H1 (cell line): ENCODE data around the gene MRGPRX2. TPM values are rescaled to one million over a fixed set of nuclear protein-coding genes. Genes with fewer than 3 reads are reported as not detected.

ENCODE experiments used
- CTCF ChIA-PET: fragments of 300-600 bp; sonication (Branson Sonifier 250); formaldehyde crosslinking; loops from one replicate; lab custom pipeline; 2021; ENCODE audit not compliant: partially characterized antibody; lab: Charles Lee
- POLR2A ChIA-PET: fragments of 300-600 bp; sonication (Branson Sonifier 250); formaldehyde crosslinking; loops from one replicate; lab custom pipeline; 2021; ENCODE audit warnings: inconsistent platforms; ENCODE audit not compliant: partially characterized antibody; lab: Charles Lee
- DNase-seq, 2 experiments: peaks; one replicate each; pipeline versions ENCODE4 v3.0.0 to v3.0.0-alpha.2; 2010 to 2022; ENCODE audit warnings: low spot score in 2 of 2, low read depth in 1 of 2, mixed read lengths in 1 of 2
- FAIRE-seq: peaks from 2 replicates; lab custom pipeline; 2011; peaks lifted over from hg19 to GRCh38; lab: Jason Lieb, UNC
- H2AFZ ChIP-seq: 2 replicates; pipeline ENCODE4 v1.8.1; 2012; ENCODE audit warnings: low read length, inconsistent platforms
- H2AK5ac ChIP-seq: 2 replicates; pipeline ENCODE4 v1.6.1; 2013; ENCODE audit warnings: low read depth, low read length
- H2BK120ac ChIP-seq: replicated peaks from 2 replicates; pipeline ENCODE3; 2013; ENCODE audit warnings: low read depth, low read length, inconsistent platforms
- H2BK12ac ChIP-seq: 2 replicates; pipeline ENCODE4 v1.6.1; 2013; ENCODE audit warnings: low read depth, low read length
- H2BK15ac ChIP-seq: 2 replicates; pipeline ENCODE4 v1.6.1; 2013; ENCODE audit warnings: low read length
- H2BK20ac ChIP-seq: 2 replicates; pipeline ENCODE4 v1.6.1; 2013; ENCODE audit warnings: low read length
- H2BK5ac ChIP-seq: 2 replicates; pipeline ENCODE4 v1.6.1; 2013; ENCODE audit warnings: low read depth, low read length
- H3K14ac ChIP-seq: 2 replicates; pipeline ENCODE4 v1.6.1; 2013; ENCODE audit warnings: inconsistent platforms; ENCODE audit not compliant: insufficient read length
- H3K18ac ChIP-seq: 2 replicates; pipeline ENCODE4 v1.6.1; 2013; ENCODE audit warnings: low read length; ENCODE audit errors: extremely low read depth
- H3K23ac ChIP-seq: 2 replicates; pipeline ENCODE4 v1.6.1; 2013; ENCODE audit warnings: inconsistent platforms; ENCODE audit not compliant: insufficient read length
- H3K23me2 ChIP-seq: 2 replicates; pipeline ENCODE4 v1.6.1; 2013; ENCODE audit warnings: low read depth, low read length
- H3K27ac ChIP-seq: 2 replicates; pipeline ENCODE4 v1.6.1; 2011; ENCODE audit warnings: low read depth, low read length, inconsistent platforms
- H3K27me3 ChIP-seq, 4 experiments: replicated peaks in 1 of 4; 1 replicate in 1 of 4; 2 replicates in 3 of 4; pipeline versions ENCODE4 v1.6.1 to v1.8.1; 2011 to 2013; ENCODE audit warnings: low read length in 3 of 4, mild to moderate bottlenecking in 3 of 4, inconsistent platforms in 2 of 4, mixed read lengths in 2 of 4, moderate library complexity in 1 of 4; ENCODE audit not compliant: control insufficient read depth in 3 of 4, insufficient read depth in 3 of 4; ENCODE audit errors: extremely low read depth in 1 of 4
- H3K36me3 ChIP-seq, 4 experiments: 2 replicates each; pipeline versions ENCODE4 v1.6.1 to v1.8.1; 2011 to 2013; ENCODE audit warnings: mild to moderate bottlenecking in 4 of 4, low read length in 3 of 4, moderate library complexity in 2 of 4, control low read depth in 1 of 4, inconsistent platforms in 1 of 4; ENCODE audit not compliant: insufficient read depth in 4 of 4, control insufficient read depth in 2 of 4
- H3K4ac ChIP-seq: replicated peaks from 2 replicates; pipeline ENCODE3; 2013; ENCODE audit warnings: low read length, low read depth, mixed read lengths, inconsistent platforms; ENCODE audit not compliant: insufficient read length
- H3K4me1 ChIP-seq, 4 experiments: replicated peaks in 1 of 4; 1 replicate in 1 of 4; 2 replicates in 3 of 4; pipeline versions ENCODE4 v1.6.1 to v1.8.1; 2011 to 2013; ENCODE audit warnings: low read length in 3 of 4, inconsistent platforms in 2 of 4, mixed read lengths in 1 of 4; ENCODE audit not compliant: insufficient read depth in 4 of 4, control insufficient read depth in 3 of 4
- H3K4me2 ChIP-seq, 2 experiments: 2 replicates each; pipeline versions ENCODE4 v1.6.1 to v1.8.1; 2011 to 2013; ENCODE audit warnings: low read depth in 2 of 2, low read length in 2 of 2, control low read depth in 1 of 2, inconsistent platforms in 1 of 2, mild to moderate bottlenecking in 1 of 2; ENCODE audit not compliant: insufficient read depth in 1 of 2
- H3K4me3 ChIP-seq, 4 experiments: fragments of 200-600, 300-600 bp in 1 of 4; sonication (generic), shearing (Covaris generic), sonication (Bioruptor Twin) in 1 of 4; 2 replicates each; pipeline versions ENCODE4 v1.5.1 to v1.8.1; 2011 to 2016; ENCODE audit warnings: low read length in 4 of 4, low read depth in 3 of 4, control low read depth in 2 of 4, inconsistent platforms in 2 of 4, mild to moderate bottlenecking in 2 of 4, mixed read lengths in 1 of 4, moderate library complexity in 1 of 4; ENCODE audit not compliant: insufficient read depth in 2 of 4; ENCODE audit errors: extremely low read depth in 1 of 4
- H3K56ac ChIP-seq: replicated peaks from 2 replicates; pipeline ENCODE3; 2013; ENCODE audit warnings: low read depth, mild to moderate bottlenecking, mixed read lengths, low read length, inconsistent platforms; ENCODE audit not compliant: insufficient read length
- H3K79me1 ChIP-seq: 2 replicates; pipeline ENCODE4 v1.6.1; 2013; ENCODE audit warnings: low read depth, low read length, control low read depth
- H3K79me2 ChIP-seq, 2 experiments: 2 replicates each; pipeline versions ENCODE4 v1.6.1 to v1.8.1; 2012 to 2013; ENCODE audit warnings: low read length in 2 of 2, mild to moderate bottlenecking in 2 of 2, inconsistent platforms in 1 of 2; ENCODE audit not compliant: insufficient read depth in 2 of 2, control insufficient read depth in 1 of 2
- H3K9ac ChIP-seq, 4 experiments: replicated peaks in 1 of 4; 1 replicate in 1 of 4; 2 replicates in 3 of 4; pipeline versions ENCODE4 v1.6.1 to v1.8.1; 2011 to 2013; ENCODE audit warnings: low read depth in 3 of 4, low read length in 3 of 4, control low read depth in 2 of 4, mild to moderate bottlenecking in 2 of 4, moderate library complexity in 2 of 4, inconsistent platforms in 1 of 4; ENCODE audit errors: extremely low read depth in 1 of 4
- H3K9me3 ChIP-seq, 2 experiments: 2 replicates each; pipeline versions ENCODE4 v1.6.1 to v1.8.1; 2012 to 2013; ENCODE audit warnings: mild to moderate bottlenecking in 2 of 2, moderate library complexity in 2 of 2, control low read depth in 1 of 2, inconsistent platforms in 1 of 2, low read depth in 1 of 2, low read length in 1 of 2, mixed read lengths in 1 of 2; ENCODE audit not compliant: insufficient read depth in 2 of 2
- H4K20me1 ChIP-seq, 2 experiments: replicated peaks in 1 of 2; 2 replicates each; pipeline versions ENCODE3 to v1.8.1; 2011 to 2013; ENCODE audit warnings: inconsistent platforms in 2 of 2, low read length in 2 of 2, mild to moderate bottlenecking in 1 of 2; ENCODE audit not compliant: insufficient read depth in 2 of 2, control insufficient read depth in 1 of 2
- H4K5ac ChIP-seq: 2 replicates; pipeline ENCODE4 v1.6.1; 2013; ENCODE audit warnings: low read length, low read depth, mixed read lengths, inconsistent platforms; ENCODE audit not compliant: insufficient read length
- H4K8ac ChIP-seq: 2 replicates; pipeline ENCODE4 v1.8.0; 2013; ENCODE audit warnings: mild to moderate bottlenecking, moderate library complexity, low read length, inconsistent platforms; ENCODE audit not compliant: insufficient read depth; ENCODE audit errors: extremely low read depth
- H4K91ac ChIP-seq: replicated peaks from 2 replicates; pipeline ENCODE3; 2013; ENCODE audit warnings: low read length, mixed read lengths, inconsistent platforms; ENCODE audit not compliant: insufficient read length
- BCL11A ChIP-seq, 2 experiments: IDR thresholded peaks; one replicate each; pipeline ENCODE4 v1.6.1; 2011; ENCODE audit warnings: low read depth in 2 of 2, low read length in 2 of 2, mild to moderate bottlenecking in 2 of 2
- CBX5 ChIP-seq: fragments of 300-800, 300-1000 bp; sonication (generic); IDR thresholded peaks from 2 replicates; pipeline ENCODE4 v1.7.1; 2016; ENCODE audit warnings: antibody characterized with exemption, low read length, low read depth
- KDM1A ChIP-seq: fragments of 200-600, 300-600 bp; sonication (generic); IDR thresholded peaks from 2 replicates; pipeline ENCODE4 v1.7.1; 2016; ENCODE audit warnings: mild to moderate bottlenecking, low read length, borderline replicate concordance
- PHF8 ChIP-seq: fragments of 200-600 bp; sonication (generic); conservative IDR thresholded peaks from 2 replicates; pipeline ENCODE4 v1.7.1; 2012; ENCODE audit warnings: low read depth, mild to moderate bottlenecking, inconsistent platforms, low read length, moderate library complexity
- RFX5 ChIP-seq: IDR thresholded peaks from 2 replicates; pipeline ENCODE4 v1.6.1; 2011; ENCODE audit warnings: low read depth, low read length, improper control_type of control experiment, borderline replicate concordance
- SUZ12 ChIP-seq: fragments of 200-600 bp; sonication (generic); IDR thresholded peaks from 2 replicates; pipeline ENCODE4 v1.6.1; 2012; ENCODE audit warnings: mild to moderate bottlenecking, inconsistent platforms, low read length, moderate library complexity, mixed read lengths
- TCF12 ChIP-seq: IDR thresholded peaks from 2 replicates; pipeline ENCODE4 v1.6.1; 2011; ENCODE audit warnings: low read depth, mild to moderate bottlenecking, low read length
- YY1 ChIP-seq: IDR thresholded peaks from 2 replicates; pipeline ENCODE4 v1.6.1; 2011; ENCODE audit warnings: low read depth, mild to moderate bottlenecking, low read length
- ZNF274 ChIP-seq: IDR thresholded peaks from 2 replicates; pipeline ENCODE4 v1.7.0; 2012; ENCODE audit warnings: low read length, borderline replicate concordance; ENCODE audit errors: extremely low read depth
- WGBS, 2 experiments: shearing (Covaris generic) in 1 of 2; methylation state at CpG; one replicate each; pipeline versions ENCODE4 v1.1.6 to v1.1.7; 2013 to 2015; ENCODE audit warnings: low lambda C conversion rate in 2 of 2, mixed read lengths in 2 of 2, inconsistent platforms in 1 of 2, low coverage in 1 of 2, missing lambda C conversion rate in 1 of 2; ENCODE audit not compliant: insufficient replicate concordance in 2 of 2, insufficient coverage in 1 of 2, insufficient read length in 1 of 2; ENCODE audit errors: extremely low coverage in 1 of 2, missing lambda C conversion rate in 1 of 2; 5-methylcytosine and 5-hydroxymethylcytosine counted together
- polyA plus RNA-seq, 7 experiments: library from polyadenylated mRNA; depleted of rRNA in 3 of 7; stranded (reverse) in 5 of 7; unstranded in 2 of 7; fragments of >200 nt in 5 of 7; fragments of 200-250 nt in 2 of 7; gene quantifications; 1 replicate in 5 of 7; 2 replicates in 1 of 7; 4 replicates in 1 of 7; pipeline versions ENCODE4 v1.2.1 to v1.2.3, GENCODE V29; 2011 to 2013; ENCODE audit warnings: missing spikeins in 2 of 7, mixed read lengths in 2 of 7
- total RNA-seq: library from RNA; stranded (reverse); fragmentation: NEBNext Ultra II Directional; extraction: Animal tissue kit (Norgen Biotek cat#: 25700); gene quantifications from 2 replicates; pipeline ENCODE4 v1.2.1, GENCODE V29; 2021
- TF ChIP-seq, protein P1 (sequence below): IDR thresholded peaks from 2 replicates; pipeline ENCODE4 v1.6.1; 2012; ENCODE audit warnings: low read length, inconsistent platforms
- TF ChIP-seq, protein P2 (sequence below): IDR thresholded peaks from 2 replicates; pipeline ENCODE4 v1.6.1; 2012; ENCODE audit warnings: inconsistent platforms

The MRGPRX2 gene
- total and polyA plus RNA-seq, 2 of the 8 experiments (the other 6 are each of a cell fraction or from before 2014, with no cell fraction given): not detected

DNA sequence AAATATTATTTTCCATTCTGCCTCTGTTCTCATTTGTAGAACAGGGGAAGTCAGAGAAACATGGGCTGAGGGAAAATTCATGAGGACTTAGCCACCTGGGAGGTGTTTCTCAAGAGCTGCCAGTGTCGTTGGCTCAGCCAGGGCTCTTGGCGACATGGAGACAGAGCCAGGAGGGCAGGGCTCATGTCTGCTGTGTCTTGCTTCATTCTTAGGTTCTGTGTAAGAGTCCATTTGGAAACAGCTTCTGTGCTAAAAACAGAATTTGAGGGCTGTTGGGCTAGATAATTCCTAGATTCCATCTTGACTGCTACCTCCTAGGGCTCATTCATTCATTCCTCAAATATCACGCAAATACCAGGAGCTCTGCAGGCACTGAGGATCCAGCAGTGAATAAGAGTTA lies 15.1 kb upstream of the MRGPRX2 start:
- H2AFZ ChIP-seq: no peak overlapping the region
- no peak overlapping the region for H2BK12ac ChIP-seq
- no peak overlapping the region for H2BK5ac ChIP-seq
- H4K5ac ChIP-seq: no peak overlapping the region
- H2BK20ac ChIP-seq: no peak overlapping the region
- H3K27ac ChIP-seq: no peak overlapping the region
- H3K18ac ChIP-seq: no peak overlapping the region
- H2AK5ac ChIP-seq: no peak overlapping the region
- H2BK15ac ChIP-seq: no peak overlapping the region; the same call in 1 of the 2 replicates
- H3K27me3 ChIP-seq: no peaks in the 10 kb centered on the region
- H4K91ac ChIP-seq: no peak overlapping the region
- DNase-seq (no peak), FAIRE-seq (no peak)
- H3K9ac ChIP-seq: no peak overlapping the region
- ChIA-PET POLR2A (interaction anchor here (0.7 to 1.3 kb wide), 2 partner anchors 165 to 485 kb away, joined by 3 to 4 read pairs; partner anchors contain the start of gene E2F8), CTCF (interaction anchor here (0.8 to 3.5 kb wide), 18 partner anchors 8 to 478 kb away, joined by 3 to 34 read pairs (median 6); partner anchors contain the start of gene ZDHHC13)
- no peaks in the 10 kb centered on the region for H3K79me1 ChIP-seq
- H3K56ac ChIP-seq: no peak overlapping the region
- 85% methylated on average over 3 of the region's 3 CpGs; no CpG with 5 or more reads in 1 of the 2 experiments for WGBS, 2 experiments
- H3K36me3 ChIP-seq: no peaks in the 10 kb centered on the region
- H3K4me1 ChIP-seq: peaks cover 2 to 8% (median 7%) of the 10 kb centered on the region in 4 experiments; a peak in 4 of 7 replicates
- no peak overlapping the region for H3K4me2 ChIP-seq
- no peaks in the 10 kb centered on the region for H4K20me1 ChIP-seq
- no peak overlapping the region for H3K14ac ChIP-seq
- H3K4me3 ChIP-seq: no peak overlapping the region
- no peak overlapping the region for H3K4ac ChIP-seq
- no peaks in the 10 kb centered on the region for H3K79me2 ChIP-seq
- H3K23ac ChIP-seq: no peak overlapping the region
- no peaks in the 10 kb centered on the region for H3K23me2 ChIP-seq
- H3K9me3 ChIP-seq: no peaks in the 10 kb centered on the region
- no peak overlapping the region for H4K8ac ChIP-seq
- no peak overlapping the region for H2BK120ac ChIP-seq
- TF ChIP-seq, protein P1, sequence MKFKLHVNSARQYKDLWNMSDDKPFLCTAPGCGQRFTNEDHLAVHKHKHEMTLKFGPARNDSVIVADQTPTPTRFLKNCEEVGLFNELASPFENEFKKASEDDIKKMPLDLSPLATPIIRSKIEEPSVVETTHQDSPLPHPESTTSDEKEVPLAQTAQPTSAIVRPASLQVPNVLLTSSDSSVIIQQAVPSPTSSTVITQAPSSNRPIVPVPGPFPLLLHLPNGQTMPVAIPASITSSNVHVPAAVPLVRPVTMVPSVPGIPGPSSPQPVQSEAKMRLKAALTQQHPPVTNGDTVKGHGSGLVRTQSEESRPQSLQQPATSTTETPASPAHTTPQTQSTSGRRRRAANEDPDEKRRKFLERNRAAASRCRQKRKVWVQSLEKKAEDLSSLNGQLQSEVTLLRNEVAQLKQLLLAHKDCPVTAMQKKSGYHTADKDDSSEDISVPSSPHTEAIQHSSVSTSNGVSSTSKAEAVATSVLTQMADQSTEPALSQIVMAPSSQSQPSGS: no peak
- TF ChIP-seq SUZ12 (no peak), YY1 (no peak), CBX5 (no peak), TCF12 (no peak), RFX5 (no peak), KDM1A (no peak), ZNF274 (no peak), BCL11A (IDR thresholded peaks at IDR 0.05; ENCODE audit: low read depth in 2 of 2, low read length in 2 of 2) (no peak), PHF8 (no peak)
- TF ChIP-seq, protein P2, sequence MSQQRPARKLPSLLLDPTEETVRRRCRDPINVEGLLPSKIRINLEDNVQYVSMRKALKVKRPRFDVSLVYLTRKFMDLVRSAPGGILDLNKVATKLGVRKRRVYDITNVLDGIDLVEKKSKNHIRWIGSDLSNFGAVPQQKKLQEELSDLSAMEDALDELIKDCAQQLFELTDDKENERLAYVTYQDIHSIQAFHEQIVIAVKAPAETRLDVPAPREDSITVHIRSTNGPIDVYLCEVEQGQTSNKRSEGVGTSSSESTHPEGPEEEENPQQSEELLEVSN: no peak
